Endothelial cell of umbilical vein (primary cell): ENCODE data around the gene GNPDA1.

Experiments
- GATA2 ChIP-seq: IDR thresholded peaks from 2 replicates; pipeline ENCODE4 v1.7.0; 2011; ENCODE audit warnings: low read depth, mild to moderate bottlenecking, moderate library complexity, mixed read lengths, low read length; ENCODE audit not compliant: insufficient read length, insufficient read depth
- POLR2A ChIP-seq: IDR thresholded peaks from 2 replicates; pipeline ENCODE4 v1.6.1; 2012; ENCODE audit warnings: low read depth, mild to moderate bottlenecking, control low read depth, low read length
- TF ChIP-seq, protein P1 (sequence below), 2 donors: IDR thresholded peaks; 1 replicate in 1 of 2; 2 replicates in 1 of 2; pipeline ENCODE4 v1.5.1; 2011; ENCODE audit warnings: low read length in 2 of 2, mild to moderate bottlenecking in 2 of 2, moderate library complexity in 2 of 2, control low read depth in 1 of 2, inconsistent platforms in 1 of 2, low read depth in 1 of 2; ENCODE audit not compliant: insufficient read depth in 1 of 2; ENCODE audit errors: extremely low read depth in 1 of 2

DNA sequence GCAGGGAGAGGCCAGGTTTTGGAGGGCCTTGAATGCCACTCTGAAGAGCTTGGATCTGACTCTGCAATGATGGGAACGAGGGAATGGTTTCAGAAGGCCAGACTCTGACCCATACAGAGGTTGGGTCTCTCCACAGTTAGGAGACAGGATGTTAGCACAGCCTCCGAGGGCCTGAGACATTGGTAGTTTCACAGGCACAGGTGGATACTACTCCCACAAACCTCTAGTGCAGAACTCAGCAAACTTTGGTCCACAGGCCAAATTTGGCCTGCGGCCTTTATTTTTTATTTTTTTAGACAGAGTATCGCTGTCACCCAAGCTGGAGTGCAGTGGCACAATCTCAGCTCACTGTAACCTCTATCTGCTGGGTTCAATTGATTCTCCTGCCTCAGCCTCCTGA, 2.9 kb downstream of the GNPDA1 start:
- TF ChIP-seq GATA2 (no peak), POLR2A (no peak)
- TF ChIP-seq, protein P1, sequence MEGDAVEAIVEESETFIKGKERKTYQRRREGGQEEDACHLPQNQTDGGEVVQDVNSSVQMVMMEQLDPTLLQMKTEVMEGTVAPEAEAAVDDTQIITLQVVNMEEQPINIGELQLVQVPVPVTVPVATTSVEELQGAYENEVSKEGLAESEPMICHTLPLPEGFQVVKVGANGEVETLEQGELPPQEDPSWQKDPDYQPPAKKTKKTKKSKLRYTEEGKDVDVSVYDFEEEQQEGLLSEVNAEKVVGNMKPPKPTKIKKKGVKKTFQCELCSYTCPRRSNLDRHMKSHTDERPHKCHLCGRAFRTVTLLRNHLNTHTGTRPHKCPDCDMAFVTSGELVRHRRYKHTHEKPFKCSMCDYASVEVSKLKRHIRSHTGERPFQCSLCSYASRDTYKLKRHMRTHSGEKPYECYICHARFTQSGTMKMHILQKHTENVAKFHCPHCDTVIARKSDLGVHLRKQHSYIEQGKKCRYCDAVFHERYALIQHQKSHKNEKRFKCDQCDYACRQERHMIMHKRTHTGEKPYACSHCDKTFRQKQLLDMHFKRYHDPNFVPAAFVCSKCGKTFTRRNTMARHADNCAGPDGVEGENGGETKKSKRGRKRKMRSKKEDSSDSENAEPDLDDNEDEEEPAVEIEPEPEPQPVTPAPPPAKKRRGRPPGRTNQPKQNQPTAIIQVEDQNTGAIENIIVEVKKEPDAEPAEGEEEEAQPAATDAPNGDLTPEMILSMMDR (IDR thresholded peaks at IDR 0.05; ENCODE audit: extremely low read depth in 1 of 2, insufficient read depth in 1 of 2, low read depth in 1 of 2, low read length in 2 of 2), result no peak
